GM23338 (cell line): ENCODE results near the gene ABCG8. TPM values are rescaled to one million over a fixed set of nuclear protein-coding genes. Genes with fewer than 3 reads are reported as not detected.

ENCODE experiments used
- polyA plus RNA-seq: library from polyadenylated mRNA; unstranded; fragments of >200 nt; fragmentation: Nextera tagmentation; extraction: Ambion mirVana; gene quantifications from 2 replicates; pipeline ENCODE4 v1.2.1, GENCODE V29; 2016
- small RNA-seq: library from RNA; depleted of rRNA; stranded (forward); fragments of <200 nt; gene quantifications from one replicate; pipeline ENCODE3, GENCODE V24; 2014; ENCODE audit warnings: low replicate concordance
- total RNA-seq: library from RNA; depleted of rRNA; stranded (reverse); fragments of >200 nt; shearing (Covaris generic); gene quantifications from 2 replicates; pipeline ENCODE4 v1.2.3, GENCODE V29; 2014; rRNA removed

The ABCG8 gene
- total and polyA plus RNA-seq, 2 experiments from 2014 or later = 0.19 to 0.35 TPM

Small RNAs within 50 kb of the gene (small RNA-seq; reads per million reads assigned to genes)
- not detected for gene RN7SL455P
- not detected for gene RNU6-1048P

Other genes starting within 250 kb of the ABCG8 start
- 26.2 and 30.7 TPM in 2 replicates for gene THADA, start 242.9 kb upstream of the ABCG8 start, total RNA-seq
- gene THADA, start 242.9 kb upstream of the ABCG8 start, polyA plus RNA-seq = 11.1 and 17.0 TPM in 2 replicates
- 6.5 and 6.7 TPM in 2 replicates for gene PLEKHH2, start 201.7 kb upstream of the ABCG8 start, total RNA-seq
- gene PLEKHH2, start 201.7 kb upstream of the ABCG8 start, polyA plus RNA-seq = 4.9 and 5.4 TPM in 2 replicates
- 0.17 TPM in 1 of 2 replicates, not detected in the other for gene C1GALT1C1L, start 162.5 kb upstream of the ABCG8 start, total RNA-seq
- 0.99 and 1.3 TPM in 2 replicates for gene C1GALT1C1L, start 162.5 kb upstream of the ABCG8 start, polyA plus RNA-seq
- 5.7 and 8.4 TPM in 2 replicates for gene DYNC2LI1, start 64.9 kb upstream of the ABCG8 start, total RNA-seq
- 8.8 and 11.5 TPM in 2 replicates for gene DYNC2LI1, start 64.9 kb upstream of the ABCG8 start, polyA plus RNA-seq
- gene ABCG5, start 132 bp upstream of the ABCG8 start, total RNA-seq = not detected in 2 replicates
- gene ABCG5, start 132 bp upstream of the ABCG8 start, polyA plus RNA-seq = 0.08 and 0.14 TPM in 2 replicates
- 200 and 211 TPM in 2 replicates for gene LRPPRC, start 157.0 kb downstream of the ABCG8 start, total RNA-seq
- 163 and 175 TPM in 2 replicates for gene LRPPRC, start 157.0 kb downstream of the ABCG8 start, polyA plus RNA-seq